Parathyroid adenoma (tissue), 2 donors: Measurements from ENCODE around the gene CCDC127.

Experiments
- H2AFZ ChIP-seq: fragments of 300-600 bp; sonication (generic); one replicate; pipeline ENCODE4 v1.7.0; 2017; ENCODE audit warnings: antibody characterized with exemption, mild to moderate bottlenecking
- H3K27ac ChIP-seq: fragments of 300-600 bp; sonication (generic); one replicate; pipeline ENCODE4 v1.7.0; 2017
- H3K27me3 ChIP-seq: fragments of 300-600 bp; sonication (generic); one replicate; pipeline ENCODE4 v1.7.0; 2017; ENCODE audit warnings: low read length; ENCODE audit not compliant: control insufficient read depth, insufficient read depth
- H3K36me3 ChIP-seq: fragments of 300-600 bp; sonication (generic); one replicate; pipeline ENCODE4 v1.7.0; 2017; ENCODE audit warnings: low read length; ENCODE audit not compliant: control insufficient read depth, insufficient read depth
- H3K4me1 ChIP-seq: fragments of 300-600 bp; sonication (generic); one replicate; pipeline ENCODE4 v1.7.0; 2017; ENCODE audit warnings: control low read depth
- H3K4me2 ChIP-seq: fragments of 300-600 bp; sonication (generic); one replicate; pipeline ENCODE4 v1.7.0; 2017; ENCODE audit warnings: low read length
- H3K4me3 ChIP-seq: fragments of 300-600 bp; sonication (generic); one replicate; pipeline ENCODE4 v1.7.0; 2017; ENCODE audit warnings: low read depth, low read length
- H3K79me2 ChIP-seq: fragments of 300-600 bp; sonication (generic); one replicate; pipeline ENCODE4 v1.7.0; 2017; ENCODE audit warnings: control low read depth
- H3K9ac ChIP-seq: fragments of 300-600 bp; sonication (generic); one replicate; pipeline ENCODE4 v1.7.0; 2017; ENCODE audit warnings: mild to moderate bottlenecking
- H3K9me3 ChIP-seq: fragments of 300-600 bp; sonication (generic); one replicate; pipeline ENCODE4 v1.7.0; 2017; ENCODE audit warnings: low read length; ENCODE audit not compliant: control insufficient read depth
- TF ChIP-seq, protein P1 (sequence below): fragments of 300-600 bp; sonication (generic); IDR thresholded peaks from one replicate; pipeline ENCODE4 v1.7.0; 2017; ENCODE audit warnings: antibody characterized with exemption, mild to moderate bottlenecking
- donor health status: primary hyperparathyroidism.

Gene CCDC127

DNA sequence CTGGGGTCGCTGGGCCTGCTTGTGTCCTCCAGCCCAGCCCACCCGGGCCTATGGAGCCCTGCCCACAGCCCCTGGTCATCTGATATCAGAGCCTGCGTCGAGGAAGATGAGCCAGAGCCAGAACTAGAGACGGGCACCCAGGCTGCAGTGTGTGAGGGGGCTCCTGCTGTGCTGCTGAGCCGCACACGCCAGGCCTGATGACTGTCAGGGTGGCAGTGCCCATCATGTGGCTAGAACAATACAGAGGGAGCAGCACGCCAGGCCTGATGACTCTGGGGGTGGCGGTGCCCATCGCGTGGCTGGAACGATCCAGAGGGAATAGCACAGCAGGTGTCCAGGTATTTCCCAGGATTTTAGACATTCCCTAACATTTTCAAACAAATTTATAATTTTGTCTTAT, 35.8 kb downstream of the CCDC127 start:
- Histone ChIP-seq H3K4me1 (no peaks in the 10 kb centered on the region), H3K9me3 (no peaks in the 10 kb centered on the region), H3K27me3 (no peaks in the 10 kb centered on the region), H3K79me2 (no peaks in the 10 kb centered on the region), H2AFZ (no peak overlapping the region), H3K4me3 (no peak overlapping the region), H3K9ac (no peak overlapping the region), H3K27ac (no peak overlapping the region), H3K36me3 (no peaks in the 10 kb centered on the region), H3K4me2 (no peak overlapping the region)
- TF ChIP-seq, protein P1, sequence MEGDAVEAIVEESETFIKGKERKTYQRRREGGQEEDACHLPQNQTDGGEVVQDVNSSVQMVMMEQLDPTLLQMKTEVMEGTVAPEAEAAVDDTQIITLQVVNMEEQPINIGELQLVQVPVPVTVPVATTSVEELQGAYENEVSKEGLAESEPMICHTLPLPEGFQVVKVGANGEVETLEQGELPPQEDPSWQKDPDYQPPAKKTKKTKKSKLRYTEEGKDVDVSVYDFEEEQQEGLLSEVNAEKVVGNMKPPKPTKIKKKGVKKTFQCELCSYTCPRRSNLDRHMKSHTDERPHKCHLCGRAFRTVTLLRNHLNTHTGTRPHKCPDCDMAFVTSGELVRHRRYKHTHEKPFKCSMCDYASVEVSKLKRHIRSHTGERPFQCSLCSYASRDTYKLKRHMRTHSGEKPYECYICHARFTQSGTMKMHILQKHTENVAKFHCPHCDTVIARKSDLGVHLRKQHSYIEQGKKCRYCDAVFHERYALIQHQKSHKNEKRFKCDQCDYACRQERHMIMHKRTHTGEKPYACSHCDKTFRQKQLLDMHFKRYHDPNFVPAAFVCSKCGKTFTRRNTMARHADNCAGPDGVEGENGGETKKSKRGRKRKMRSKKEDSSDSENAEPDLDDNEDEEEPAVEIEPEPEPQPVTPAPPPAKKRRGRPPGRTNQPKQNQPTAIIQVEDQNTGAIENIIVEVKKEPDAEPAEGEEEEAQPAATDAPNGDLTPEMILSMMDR = no peak

DNA sequence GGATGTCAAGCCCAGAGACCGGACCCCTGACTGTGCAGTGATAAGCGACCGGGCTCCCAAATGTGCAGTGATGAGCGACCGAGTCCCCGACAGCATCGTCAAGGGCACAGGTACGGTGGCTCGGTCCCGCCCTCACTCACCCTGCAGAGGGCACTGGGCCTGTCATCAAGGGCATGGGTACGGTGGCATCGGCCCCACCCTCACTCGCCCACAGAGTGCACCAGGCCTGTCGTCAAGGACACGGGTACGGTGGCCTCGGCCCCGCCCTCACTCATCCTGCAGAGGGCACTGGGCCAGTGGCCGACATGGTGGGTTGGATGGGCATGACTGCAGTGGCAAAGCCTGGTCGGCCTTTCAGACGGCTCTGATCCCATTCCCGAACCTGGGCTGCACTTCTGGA, 36.4 kb downstream of the CCDC127 start:
- peaks cover 3% of the 10 kb centered on the region for H3K4me1 ChIP-seq
- H2AFZ ChIP-seq = no peak overlapping the region
- H3K36me3 ChIP-seq = no peaks in the 10 kb centered on the region
- no peak overlapping the region for H3K9ac ChIP-seq
- no peaks in the 10 kb centered on the region for H3K79me2 ChIP-seq
- H3K4me2 ChIP-seq = no peak overlapping the region
- no peak overlapping the region for H3K27ac ChIP-seq
- no peaks in the 10 kb centered on the region for H3K9me3 ChIP-seq
- TF ChIP-seq, protein P1 = no peak
- no peaks in the 10 kb centered on the region for H3K27me3 ChIP-seq
- H3K4me3 ChIP-seq = no peak overlapping the region

GRCh38 chr5:181160-181559, 36.8 kb downstream of the CCDC127 start:
- Histone ChIP-seq H3K36me3 (no peaks in the 10 kb centered on the region), H3K4me1 (peaks cover 7% of the 10 kb centered on the region), H3K27ac (no peak overlapping the region), H3K27me3 (no peaks in the 10 kb centered on the region), H3K4me2 (no peak overlapping the region), H2AFZ (no peak overlapping the region), H3K4me3 (no peak overlapping the region), H3K9me3 (no peaks in the 10 kb centered on the region), H3K9ac (no peak overlapping the region), H3K79me2 (no peaks in the 10 kb centered on the region)
- TF ChIP-seq, protein P1 = no peak

DNA sequence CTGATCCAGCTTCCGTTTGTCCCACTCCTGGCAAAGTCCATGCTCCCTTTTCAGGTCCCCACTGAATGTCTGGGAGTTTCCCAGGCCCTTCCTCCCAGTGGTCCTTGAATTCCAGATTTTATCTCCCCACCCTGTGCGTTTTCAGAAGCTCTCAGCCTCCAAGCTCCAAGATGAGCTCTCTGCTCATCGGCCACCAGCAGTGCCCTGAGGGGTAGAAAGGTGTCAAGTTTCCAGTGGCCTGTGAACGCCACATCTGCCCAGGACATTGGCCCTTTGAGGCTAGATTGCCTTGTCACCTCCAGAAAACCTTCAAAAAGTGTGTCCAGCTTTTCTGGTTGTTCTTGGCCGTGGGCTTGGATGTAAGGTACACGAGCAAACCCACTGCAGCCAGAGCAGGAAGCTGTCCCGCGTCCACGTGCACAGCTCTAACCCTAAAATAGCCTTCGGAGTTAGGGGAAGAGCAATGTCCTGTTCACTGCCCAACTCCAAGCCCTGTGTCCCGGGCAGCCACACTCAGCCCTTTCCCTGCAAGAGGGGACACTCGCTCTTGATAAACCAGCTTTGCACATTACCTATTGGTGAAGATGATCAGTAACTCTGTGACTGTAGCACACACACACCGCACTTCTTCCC, 37.6 kb downstream of the CCDC127 start:
- H3K79me2 ChIP-seq = no peaks in the 10 kb centered on the region
- H3K27me3 ChIP-seq = no peaks in the 10 kb centered on the region
- TF ChIP-seq, protein P1 = no peak
- H3K4me2 ChIP-seq = no peak overlapping the region
- H3K4me1 ChIP-seq = peaks cover 7% of the 10 kb centered on the region
- no peaks in the 10 kb centered on the region for H3K9me3 ChIP-seq
- no peak overlapping the region for H3K9ac ChIP-seq
- H3K27ac ChIP-seq = no peak overlapping the region
- H2AFZ ChIP-seq = no peak overlapping the region
- H3K36me3 ChIP-seq = no peaks in the 10 kb centered on the region
- no peak overlapping the region for H3K4me3 ChIP-seq

GRCh38 chr5:179401-179800, 38.6 kb downstream of the CCDC127 start:
- H3K27me3 ChIP-seq = no peaks in the 10 kb centered on the region
- no peaks in the 10 kb centered on the region for H3K36me3 ChIP-seq
- TF ChIP-seq, protein P1 = no peak
- H3K9ac ChIP-seq = no peak overlapping the region
- no peak overlapping the region for H3K4me2 ChIP-seq
- no peak overlapping the region for H3K4me3 ChIP-seq
- no peaks in the 10 kb centered on the region for H3K9me3 ChIP-seq
- no peaks in the 10 kb centered on the region for H3K79me2 ChIP-seq
- peaks cover 7% of the 10 kb centered on the region for H3K4me1 ChIP-seq
- no peak overlapping the region for H3K27ac ChIP-seq
- no peak overlapping the region for H2AFZ ChIP-seq
